Activated gamma-delta T cell treated with Interleukin-2 at 50 U/mL for 16 hours (primary cell): Measurements from ENCODE around the gene RPRD2.

Source experiments
- DNase-seq: peaks from one replicate; pipeline ENCODE4 v3.0.0-alpha.2; 2020

RPRD2 gene

GRCh38 chr1:150516050-150516591 lies 152.2 kb downstream of the RPRD2 start:
- DNase-seq = no peak

DNA sequence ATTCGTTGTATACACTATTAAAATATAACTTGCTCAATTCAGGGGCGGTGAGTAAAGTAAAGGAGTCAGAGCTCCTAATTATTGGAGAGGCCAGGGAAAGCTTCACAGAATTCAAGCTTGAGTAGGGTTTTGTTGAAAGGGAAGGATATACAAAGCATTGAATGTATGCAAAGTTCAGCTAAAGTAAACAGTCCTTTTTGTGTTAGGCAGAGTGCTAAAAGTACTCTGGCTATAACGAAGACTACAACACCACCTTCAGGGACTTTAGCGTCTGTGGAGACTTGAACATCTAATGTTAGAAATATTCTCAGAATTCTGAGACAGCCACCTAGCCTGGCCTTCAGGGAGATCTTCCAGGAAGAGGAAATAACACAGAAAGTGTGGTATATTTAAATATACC lies 152.7 kb downstream of the RPRD2 start:
- no peak for DNase-seq

GRCh38 chr1:150521196-150521968 lies 157.4 kb downstream of the RPRD2 start:
- no peak for DNase-seq

GRCh38 chr1:150525348-150525747 lies 161.4 kb downstream of the RPRD2 start:
- no peak for DNase-seq
